Sigmoid colon (tissue), 3 donors: Measurements from ENCODE around the gene RNASE13.

Experiments used
- POLR2A ChIP-seq, 2 donors: fragments of 450-650 bp; IDR thresholded peaks; one replicate each; pipeline ENCODE4 v1.6.1; 2016; ENCODE audit warnings: antibody characterized with exemption in 2 of 2, mild to moderate bottlenecking in 2 of 2, moderate library complexity in 2 of 2
- TF ChIP-seq, protein P1 (sequence below), 4 experiments: fragments of 450-650 bp in 3 of 4; fragments of 200-600 bp in 1 of 4; IDR thresholded peaks; one replicate each; pipeline ENCODE4 v1.5.1; 2016 to 2019; ENCODE audit warnings: antibody characterized with exemption in 4 of 4, mild to moderate bottlenecking in 3 of 4, moderate library complexity in 2 of 4

DNA sequence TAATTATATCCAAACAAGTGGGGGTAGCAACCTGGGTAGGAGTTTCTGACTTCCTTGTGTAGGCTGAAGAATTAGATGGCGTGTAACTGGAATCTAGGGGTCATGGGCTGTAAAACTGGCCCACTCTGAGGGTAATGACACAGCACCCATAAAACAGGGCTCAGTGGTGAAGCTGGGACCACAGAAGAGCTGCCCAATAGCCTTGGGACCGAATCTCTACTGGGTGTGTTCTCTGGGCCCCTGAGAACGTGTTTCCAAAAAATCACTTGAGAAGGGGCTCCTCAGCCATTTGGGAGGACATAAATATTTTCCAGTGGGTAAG, 26.7 kb upstream of the RNASE13 start:
- TF ChIP-seq, protein P1, sequence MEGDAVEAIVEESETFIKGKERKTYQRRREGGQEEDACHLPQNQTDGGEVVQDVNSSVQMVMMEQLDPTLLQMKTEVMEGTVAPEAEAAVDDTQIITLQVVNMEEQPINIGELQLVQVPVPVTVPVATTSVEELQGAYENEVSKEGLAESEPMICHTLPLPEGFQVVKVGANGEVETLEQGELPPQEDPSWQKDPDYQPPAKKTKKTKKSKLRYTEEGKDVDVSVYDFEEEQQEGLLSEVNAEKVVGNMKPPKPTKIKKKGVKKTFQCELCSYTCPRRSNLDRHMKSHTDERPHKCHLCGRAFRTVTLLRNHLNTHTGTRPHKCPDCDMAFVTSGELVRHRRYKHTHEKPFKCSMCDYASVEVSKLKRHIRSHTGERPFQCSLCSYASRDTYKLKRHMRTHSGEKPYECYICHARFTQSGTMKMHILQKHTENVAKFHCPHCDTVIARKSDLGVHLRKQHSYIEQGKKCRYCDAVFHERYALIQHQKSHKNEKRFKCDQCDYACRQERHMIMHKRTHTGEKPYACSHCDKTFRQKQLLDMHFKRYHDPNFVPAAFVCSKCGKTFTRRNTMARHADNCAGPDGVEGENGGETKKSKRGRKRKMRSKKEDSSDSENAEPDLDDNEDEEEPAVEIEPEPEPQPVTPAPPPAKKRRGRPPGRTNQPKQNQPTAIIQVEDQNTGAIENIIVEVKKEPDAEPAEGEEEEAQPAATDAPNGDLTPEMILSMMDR (IDR thresholded peaks at IDR 0.05) = no peak
- no peak for TF ChIP-seq POLR2A (IDR thresholded peaks at IDR 0.05)
